Muscle layer of colon (tissue), 2 donors: ENCODE data around the gene FIS1.
"Not testable (repeated sequence)": the region's sequence is repeated elsewhere in the genome, so short reads cannot be mapped to it uniquely, and the experiment has no call there.

Experiments
- H3K27ac ChIP-seq: one replicate; pipeline ENCODE4 v1.7.0; 2013; ENCODE audit warnings: low read depth, mild to moderate bottlenecking, low read length, moderate library complexity
- H3K27me3 ChIP-seq, 2 donors: one replicate each; pipeline ENCODE4 v1.7.0; 2013; ENCODE audit warnings: low read length in 2 of 2, mild to moderate bottlenecking in 2 of 2; ENCODE audit not compliant: insufficient read depth in 2 of 2, control insufficient read depth in 1 of 2
- H3K36me3 ChIP-seq: one replicate; pipeline ENCODE4 v1.7.0; 2013; ENCODE audit warnings: mild to moderate bottlenecking, low read length; ENCODE audit not compliant: insufficient read depth
- H3K4me1 ChIP-seq: one replicate; pipeline ENCODE4 v1.7.0; 2013; ENCODE audit warnings: mild to moderate bottlenecking, low read length; ENCODE audit not compliant: insufficient read depth
- H3K4me3 ChIP-seq, 2 donors: one replicate each; pipeline ENCODE4 v1.7.0; 2013; ENCODE audit warnings: low read length in 2 of 2, low read depth in 1 of 2, mild to moderate bottlenecking in 1 of 2, moderate library complexity in 1 of 2
- H3K9ac ChIP-seq: one replicate; pipeline ENCODE4 v1.7.0; 2013; ENCODE audit warnings: low read length
- H3K9me3 ChIP-seq: one replicate; pipeline ENCODE4 v1.7.0; 2013; ENCODE audit warnings: mild to moderate bottlenecking, low read length
- donor health status: abdominal sarcoma.
- donor health status: Adenocarcinoma of cecum.

FIS1 gene

DNA sequence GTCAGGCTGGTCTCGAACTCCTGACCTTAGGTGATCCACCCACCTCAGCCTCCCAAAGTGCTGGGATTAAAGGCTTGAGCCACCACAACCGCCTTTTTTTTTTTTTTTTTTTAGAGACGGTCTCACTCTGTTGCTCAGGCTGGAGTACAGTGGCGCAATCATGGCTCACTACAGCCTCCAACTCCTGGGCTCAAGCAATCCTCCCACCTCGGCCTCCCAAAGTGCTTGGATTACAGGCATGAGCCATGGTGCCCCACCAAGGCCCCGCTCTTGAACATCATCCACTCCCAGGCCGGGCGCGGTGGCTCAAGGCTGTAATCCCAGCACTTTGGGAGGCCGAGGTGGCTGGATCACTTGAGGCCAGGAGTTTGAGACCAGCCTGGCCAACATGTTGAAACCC, 45.4 kb downstream of the FIS1 start:
- not testable (repeated sequence) for H3K4me1 ChIP-seq, H3K4me3 ChIP-seq, H3K9me3 ChIP-seq, H3K27ac ChIP-seq, H3K9ac ChIP-seq, H3K36me3 ChIP-seq
- peaks cover 10 to 43% of the 10 kb centered on the region in 2 donors for H3K27me3 ChIP-seq

DNA sequence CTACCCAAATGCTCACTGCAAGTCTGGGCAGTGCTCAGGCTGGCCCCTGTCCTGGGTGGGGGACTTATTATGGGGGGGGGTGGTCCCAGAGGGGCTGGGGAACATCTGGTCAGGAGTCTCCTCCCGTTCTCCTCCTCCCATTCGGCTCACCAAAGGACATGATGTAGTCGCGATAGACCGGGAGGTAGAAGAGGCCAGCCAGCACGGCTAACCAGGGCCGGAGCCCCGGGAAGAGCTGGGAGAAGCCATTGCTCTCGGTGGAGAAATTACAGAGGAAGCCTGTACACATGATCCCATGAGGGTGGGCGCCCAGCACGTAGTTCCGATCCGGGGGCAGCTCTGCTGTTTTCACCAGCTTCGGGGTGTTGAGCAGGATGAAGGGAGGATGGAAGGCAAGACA, 46.4 kb downstream of the FIS1 start:
- Histone ChIP-seq H3K27ac (no peak overlapping the region), H3K9me3 (no peaks in the 10 kb centered on the region), H3K27me3 (peaks cover 10 to 43% of the 10 kb centered on the region in 2 donors), H3K9ac (no peak overlapping the region), H3K36me3 (no peaks in the 10 kb centered on the region), H3K4me3 (no peak overlapping the region), H3K4me1 (no peaks in the 10 kb centered on the region)

DNA sequence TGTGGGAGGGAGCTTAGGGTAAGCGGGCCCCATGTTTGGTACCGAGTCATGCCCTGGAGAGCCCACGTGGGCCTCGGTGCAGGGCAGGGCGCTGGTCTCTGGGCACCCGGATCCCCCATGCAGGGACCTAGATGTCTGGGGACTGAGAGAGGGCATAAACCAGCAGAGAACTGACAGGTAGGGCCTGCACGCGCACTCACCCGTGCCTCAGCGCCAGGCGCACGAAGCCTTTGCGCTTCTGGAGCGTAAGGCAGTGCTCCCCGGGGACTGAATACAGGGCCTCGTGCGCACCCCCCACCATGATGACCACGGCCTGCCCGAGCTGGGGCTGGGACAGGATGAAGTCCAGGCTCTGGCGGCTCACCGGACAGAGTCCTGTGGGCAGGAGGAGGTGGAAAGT, 46.9 kb downstream of the FIS1 start:
- Histone ChIP-seq H3K9me3 (no peaks in the 10 kb centered on the region), H3K27me3 (peaks cover 10 to 39% of the 10 kb centered on the region in 2 donors), H3K4me1 (no peaks in the 10 kb centered on the region), H3K27ac (no peak overlapping the region), H3K36me3 (no peaks in the 10 kb centered on the region), H3K9ac (no peak overlapping the region), H3K4me3 (no peak overlapping the region)

DNA sequence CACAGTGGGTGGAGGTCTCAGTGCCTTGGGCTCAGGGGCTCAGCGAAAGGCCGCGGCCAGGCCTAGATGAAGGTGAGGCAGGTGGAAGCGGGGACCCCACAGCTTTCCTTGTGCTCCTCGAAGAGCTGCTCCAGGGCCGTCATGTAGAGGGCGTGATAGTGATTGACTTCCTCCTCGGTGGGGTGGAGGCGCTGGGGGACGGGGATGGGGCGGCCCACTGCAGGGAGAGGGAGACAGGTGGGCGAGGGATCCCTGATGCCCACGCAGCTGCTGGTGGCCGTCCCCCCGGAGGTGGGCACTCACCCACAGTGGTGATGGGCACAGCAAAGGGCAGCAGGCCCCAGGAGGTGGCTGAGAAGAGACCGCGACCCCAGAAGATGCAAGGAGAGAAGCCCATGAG, 49.0 kb downstream of the FIS1 start:
- no peak overlapping the region for H3K27ac ChIP-seq
- H3K4me3 ChIP-seq: no peak overlapping the region
- H3K9ac ChIP-seq: no peak overlapping the region
- H3K36me3 ChIP-seq: no peaks in the 10 kb centered on the region
- H3K4me1 ChIP-seq: no peaks in the 10 kb centered on the region
- H3K27me3 ChIP-seq: peaks cover 9 to 18% of the 10 kb centered on the region in 2 donors
- no peaks in the 10 kb centered on the region for H3K9me3 ChIP-seq
